ENCODE data around the gene RNASE7.
A peak's percentile ranks its signal among the peaks of the same experiment; 100 is the strongest.

The RNASE7 gene

DNA sequence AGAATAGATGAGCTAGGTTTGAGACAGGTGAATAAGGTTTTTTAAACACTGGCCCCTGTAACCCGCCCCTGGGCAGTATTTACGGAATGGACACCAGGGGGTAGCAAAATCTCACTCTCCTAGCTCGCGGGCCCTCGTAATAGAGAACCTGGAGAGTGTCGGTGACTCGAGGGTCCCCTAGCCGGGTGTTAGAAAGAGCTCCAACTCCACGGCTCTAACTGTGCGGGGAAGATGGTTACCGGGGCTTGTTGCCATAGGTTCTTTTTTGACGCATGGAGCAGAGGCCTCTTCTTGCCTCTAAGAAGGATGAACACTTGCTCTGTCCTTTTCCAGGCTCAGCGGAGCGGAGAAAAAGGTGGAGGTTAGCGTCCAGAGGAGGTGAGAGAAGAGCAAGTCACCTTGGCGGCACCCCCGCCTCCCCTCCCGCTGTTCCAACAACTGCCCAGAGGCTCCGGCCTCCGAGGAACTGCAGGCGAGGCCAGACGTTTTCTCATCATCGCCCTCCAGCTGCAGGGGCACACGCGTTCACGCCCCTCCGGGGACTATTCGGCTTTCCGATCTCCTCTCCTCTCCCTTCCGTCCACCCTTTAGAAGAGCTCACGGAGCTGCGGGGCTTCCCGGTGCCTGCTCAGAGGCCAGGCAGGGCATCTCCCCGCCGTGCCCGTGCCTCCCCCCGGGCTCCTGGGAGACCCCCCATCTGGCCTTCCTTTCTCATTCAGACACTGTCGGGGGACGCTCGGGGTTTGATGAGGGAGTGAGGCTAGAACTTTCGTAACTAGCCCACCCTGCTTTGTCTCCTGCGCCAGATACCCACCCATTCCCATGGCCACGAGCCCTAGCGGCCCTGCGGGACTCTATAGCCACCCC, 26.6 kb downstream of the RNASE7 start:
- H3K4me1 ChIP-seq (ENCODE audit: control insufficient read depth, low read length), result peaks cover 46% of the 10 kb centered on the region
- no peak overlapping the region for H3K4me3 ChIP-seq (ENCODE audit: low read length)
- H3F3A ChIP-seq (ENCODE audit: control insufficient read depth, insufficient read depth), result peaks cover 8% of the 10 kb centered on the region; the same call in 1 of the 2 replicates
- H3K27me3 ChIP-seq (ENCODE audit: control insufficient read depth, low read length), result peaks cover 64% of the 10 kb centered on the region
- H3K4me2 ChIP-seq (ENCODE audit: low read length), result peak overlapping the region; percentile 10
- H3K27ac ChIP-seq (ENCODE audit: low read depth, low read length), result no peak overlapping the region
- H3K36me3 ChIP-seq (ENCODE audit: control insufficient read depth, low read length), result no peaks in the 10 kb centered on the region
- H3K9me3 ChIP-seq (ENCODE audit: control insufficient read depth, insufficient read depth, low read length), result no peaks in the 10 kb centered on the region
- H3K79me2 ChIP-seq (ENCODE audit: control insufficient read depth, low read length), result no peaks in the 10 kb centered on the region
- no peaks in the 10 kb centered on the region for H3K9me2 ChIP-seq (replicated peaks; ENCODE audit: control insufficient read depth, low read length)
- TF ChIP-seq, protein P1, sequence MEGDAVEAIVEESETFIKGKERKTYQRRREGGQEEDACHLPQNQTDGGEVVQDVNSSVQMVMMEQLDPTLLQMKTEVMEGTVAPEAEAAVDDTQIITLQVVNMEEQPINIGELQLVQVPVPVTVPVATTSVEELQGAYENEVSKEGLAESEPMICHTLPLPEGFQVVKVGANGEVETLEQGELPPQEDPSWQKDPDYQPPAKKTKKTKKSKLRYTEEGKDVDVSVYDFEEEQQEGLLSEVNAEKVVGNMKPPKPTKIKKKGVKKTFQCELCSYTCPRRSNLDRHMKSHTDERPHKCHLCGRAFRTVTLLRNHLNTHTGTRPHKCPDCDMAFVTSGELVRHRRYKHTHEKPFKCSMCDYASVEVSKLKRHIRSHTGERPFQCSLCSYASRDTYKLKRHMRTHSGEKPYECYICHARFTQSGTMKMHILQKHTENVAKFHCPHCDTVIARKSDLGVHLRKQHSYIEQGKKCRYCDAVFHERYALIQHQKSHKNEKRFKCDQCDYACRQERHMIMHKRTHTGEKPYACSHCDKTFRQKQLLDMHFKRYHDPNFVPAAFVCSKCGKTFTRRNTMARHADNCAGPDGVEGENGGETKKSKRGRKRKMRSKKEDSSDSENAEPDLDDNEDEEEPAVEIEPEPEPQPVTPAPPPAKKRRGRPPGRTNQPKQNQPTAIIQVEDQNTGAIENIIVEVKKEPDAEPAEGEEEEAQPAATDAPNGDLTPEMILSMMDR (IDR thresholded peaks at IDR 0.05; ENCODE audit: low read depth, low read length, poor library complexity, severe bottlenecking), result peak; percentile 58
- peak; percentile 89; the same call in 1 of the 2 replicates for TF ChIP-seq EZH2phosphoT487 (IDR thresholded peaks at IDR 0.05; ENCODE audit: borderline replicate concordance, low read length)
- no peaks in the 10 kb centered on the region for H4K20me1 ChIP-seq (ENCODE audit: control insufficient read depth, insufficient read depth, low read depth, low read length)

DNA sequence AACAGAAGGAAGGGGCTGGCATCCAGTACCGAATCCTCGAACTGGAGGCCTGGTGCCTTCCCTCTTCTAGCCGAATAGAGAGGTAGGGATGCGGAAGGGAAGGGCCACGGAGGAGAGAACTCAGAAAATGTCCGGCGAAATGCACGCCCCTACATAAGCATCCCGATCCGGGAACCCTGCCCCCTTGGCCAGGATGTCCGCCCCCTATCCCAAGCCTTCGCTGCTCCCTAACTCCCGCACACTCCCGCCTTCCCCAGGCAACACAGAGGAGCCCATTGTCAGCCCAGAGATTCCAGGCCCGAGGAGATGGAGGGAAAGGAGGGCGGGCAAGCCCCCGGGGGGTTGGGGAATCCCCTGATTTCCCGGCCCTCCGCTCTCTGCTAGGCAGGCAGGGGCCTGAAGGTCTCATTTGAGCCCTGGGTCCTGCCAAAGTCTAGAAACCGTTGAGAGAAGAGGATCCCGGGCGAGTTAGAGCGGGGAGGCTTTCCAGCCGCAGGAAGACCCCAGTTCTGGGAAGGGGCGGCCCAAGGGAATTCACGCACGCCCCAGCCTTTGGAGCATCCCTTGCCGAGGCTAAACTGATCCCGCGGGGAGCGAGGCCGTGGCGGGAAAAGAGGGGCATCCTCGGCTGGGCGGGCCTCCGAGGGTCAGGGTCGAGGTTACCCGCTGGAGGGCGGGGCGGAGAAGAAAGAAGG, 27.4 kb downstream of the RNASE7 start:
- peak; percentile 92; the same call in 1 of the 2 replicates for TF ChIP-seq EZH2phosphoT487 (IDR thresholded peaks at IDR 0.05; ENCODE audit: borderline replicate concordance, low read length)
- TF ChIP-seq, protein P1 (IDR thresholded peaks at IDR 0.05; ENCODE audit: low read depth, low read length, poor library complexity, severe bottlenecking), result no peak
- Histone ChIP-seq H3K4me1 (ENCODE audit: control insufficient read depth, low read length) (peaks cover 46% of the 10 kb centered on the region), H3K27ac (ENCODE audit: low read depth, low read length) (no peak overlapping the region), H3K9me2 (replicated peaks; ENCODE audit: control insufficient read depth, low read length) (no peaks in the 10 kb centered on the region), H3F3A (ENCODE audit: control insufficient read depth, insufficient read depth) (peaks cover 8% of the 10 kb centered on the region; the same call in 1 of the 2 replicates), H4K20me1 (ENCODE audit: control insufficient read depth, insufficient read depth, low read depth, low read length) (no peaks in the 10 kb centered on the region), H3K9me3 (ENCODE audit: control insufficient read depth, insufficient read depth, low read length) (no peaks in the 10 kb centered on the region), H3K79me2 (ENCODE audit: control insufficient read depth, low read length) (no peaks in the 10 kb centered on the region), H3K27me3 (ENCODE audit: control insufficient read depth, low read length) (peaks cover 60% of the 10 kb centered on the region), H3K36me3 (ENCODE audit: control insufficient read depth, low read length) (no peaks in the 10 kb centered on the region), H3K4me2 (ENCODE audit: low read length) (peak overlapping the region; percentile 89), H3K4me3 (ENCODE audit: low read length) (peak overlapping the region; percentile 67)

DNA sequence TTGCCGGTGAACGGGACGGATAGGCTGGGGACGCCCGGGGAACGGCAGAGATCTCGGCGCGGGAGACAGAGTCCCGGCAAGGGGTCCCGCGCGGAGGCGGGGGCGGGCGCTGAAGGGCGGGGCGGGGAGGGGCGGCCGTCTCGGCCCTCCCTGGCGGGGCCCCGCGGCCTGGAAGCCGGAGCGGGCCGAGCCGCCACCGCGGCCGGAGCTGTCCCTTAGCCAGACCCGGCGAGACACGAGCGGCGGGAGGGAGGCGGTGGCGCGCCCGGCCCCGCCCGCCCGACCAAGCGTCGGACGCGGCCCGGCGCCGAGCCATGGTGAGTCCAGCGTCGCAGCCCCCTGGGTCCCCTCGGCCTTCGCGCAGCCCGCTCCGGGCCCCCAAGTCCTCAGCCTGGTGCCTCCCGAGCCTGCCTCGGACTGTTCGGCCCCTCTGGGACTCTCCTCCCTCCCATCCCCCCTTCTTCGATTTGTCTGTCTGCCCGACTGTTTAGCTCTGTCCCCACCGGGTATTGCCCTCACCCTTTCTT, 28.0 kb downstream of the RNASE7 start, which contains the start of gene ARHGEF40:
Gene ARHGEF40 (plus strand): TSS at position 222 of the 527 bp plus-strand sequence. CDS start 93 bp downstream, at position 315.
- peaks cover 8% of the 10 kb centered on the region; the same call in 1 of the 2 replicates for H3F3A ChIP-seq (ENCODE audit: control insufficient read depth, insufficient read depth)
- no peaks in the 10 kb centered on the region for H3K79me2 ChIP-seq (ENCODE audit: control insufficient read depth, low read length)
- H3K27ac ChIP-seq (ENCODE audit: low read depth, low read length), result no peak within 1 kb of the TSS
- H4K20me1 ChIP-seq (ENCODE audit: control insufficient read depth, insufficient read depth, low read depth, low read length), result no peaks in the 10 kb centered on the region
- H3K4me3 ChIP-seq (ENCODE audit: low read length), result peak within 1 kb of the TSS; percentile 67
- peaks cover 56% of the 10 kb centered on the region for H3K27me3 ChIP-seq (ENCODE audit: control insufficient read depth, low read length)
- TF ChIP-seq, protein P1 (IDR thresholded peaks at IDR 0.05; ENCODE audit: low read depth, low read length, poor library complexity, severe bottlenecking), result no peak
- no peak for TF ChIP-seq EZH2phosphoT487 (IDR thresholded peaks at IDR 0.05; ENCODE audit: borderline replicate concordance, low read length)
- H3K36me3 ChIP-seq (ENCODE audit: control insufficient read depth, low read length), result no peaks in the 10 kb centered on the region
- no peaks in the 10 kb centered on the region for H3K9me3 ChIP-seq (ENCODE audit: control insufficient read depth, insufficient read depth, low read length)
- H3K9me2 ChIP-seq (replicated peaks; ENCODE audit: control insufficient read depth, low read length), result no peaks in the 10 kb centered on the region
- peak within 1 kb of the TSS; percentile 89 for H3K4me2 ChIP-seq (ENCODE audit: low read length)
- peaks cover 46% of the 10 kb centered on the region for H3K4me1 ChIP-seq (ENCODE audit: control insufficient read depth, low read length)

Data from DOHH2 (cell line).